ENCODE data around the gene UNC93A.

UNC93A gene

GRCh38 chr6:167267921-167268401, 23.2 kb upstream of the UNC93A start:
- no peak for DNase-seq (ENCODE audit: low read depth)
- no peak overlapping the region for H3K4me3 ChIP-seq (ENCODE audit: low read length)
- no peak for TF ChIP-seq CTCF (conservative IDR thresholded peaks at IDR 0.05; ENCODE audit: low read depth, low read length)

GRCh38 chr6:167268683-167269280, 22.3 kb upstream of the UNC93A start:
- no peak for DNase-seq (ENCODE audit: low read depth)
- no peak overlapping the region for H3K4me3 ChIP-seq (ENCODE audit: low read length)
- TF ChIP-seq CTCF (conservative IDR thresholded peaks at IDR 0.05; ENCODE audit: low read depth, low read length), result no peak

GRCh38 chr6:167270499-167271311, 20.4 kb upstream of the UNC93A start:
- no peak for TF ChIP-seq CTCF (conservative IDR thresholded peaks at IDR 0.05; ENCODE audit: low read depth, low read length)
- DNase-seq (ENCODE audit: low read depth), result no peak
- no peak overlapping the region for H3K4me3 ChIP-seq (ENCODE audit: low read length)

GRCh38 chr6:167272151-167272550, 19.0 kb upstream of the UNC93A start:
- TF ChIP-seq CTCF (conservative IDR thresholded peaks at IDR 0.05; ENCODE audit: low read depth, low read length), result no peak
- H3K4me3 ChIP-seq (ENCODE audit: low read length), result no peak overlapping the region

GRCh38 chr6:167272696-167273379, 18.3 kb upstream of the UNC93A start:
- no peak overlapping the region for H3K4me3 ChIP-seq (ENCODE audit: low read length)
- no peak for DNase-seq (ENCODE audit: low read depth)
- no peak for TF ChIP-seq CTCF (conservative IDR thresholded peaks at IDR 0.05; ENCODE audit: low read depth, low read length)

More at GRCh38 chr6:167272151-167272550, 19.0 kb upstream of the UNC93A start:
- DNase-seq (ENCODE audit: low read depth), result no peak

GRCh38 chr6:167274270-167274669, 16.8 kb upstream of the UNC93A start:
- H3K4me3 ChIP-seq (ENCODE audit: low read length), result no peak overlapping the region
- no peak for TF ChIP-seq CTCF (conservative IDR thresholded peaks at IDR 0.05; ENCODE audit: low read depth, low read length)
- no peak for DNase-seq (ENCODE audit: low read depth)
